Duodenal mucosa (tissue), 2 donors: Measurements from ENCODE around the gene OPN4.

ENCODE experiments used
- H3K27ac ChIP-seq: one replicate; pipeline ENCODE4 v1.7.0; 2013; ENCODE audit warnings: low read depth, low read length
- H3K27me3 ChIP-seq, 2 donors: one replicate each; pipeline ENCODE4 v1.7.0; 2013; ENCODE audit warnings: low read length in 2 of 2, control low read depth in 1 of 2; ENCODE audit not compliant: insufficient read depth in 2 of 2, control insufficient read depth in 1 of 2
- H3K36me3 ChIP-seq, 2 donors: one replicate each; pipeline ENCODE4 v1.7.0; 2013; ENCODE audit warnings: low read length in 2 of 2, control low read depth in 1 of 2; ENCODE audit not compliant: insufficient read depth in 2 of 2, control insufficient read depth in 1 of 2
- H3K4me1 ChIP-seq, 2 donors: one replicate each; pipeline ENCODE4 v1.7.0; 2013; ENCODE audit warnings: low read length in 2 of 2, control low read depth in 1 of 2; ENCODE audit not compliant: insufficient read depth in 2 of 2, control insufficient read depth in 1 of 2
- H3K4me3 ChIP-seq, 2 donors: one replicate each; pipeline ENCODE4 v1.7.0; 2013; ENCODE audit warnings: low read length in 2 of 2, low read depth in 1 of 2
- H3K9ac ChIP-seq, 2 donors: one replicate each; pipeline ENCODE4 v1.7.0; 2013; ENCODE audit warnings: low read length in 2 of 2, low read depth in 1 of 2
- H3K9me3 ChIP-seq, 2 donors: one replicate each; pipeline ENCODE4 v1.7.0; 2013; ENCODE audit warnings: low read length in 2 of 2, control low read depth in 1 of 2; ENCODE audit not compliant: control insufficient read depth in 1 of 2

OPN4 gene

GRCh38 chr10:86670290-86670811 lies 16.0 kb downstream of the OPN4 start:
- H3K36me3 ChIP-seq, result no peaks in the 10 kb centered on the region
- H3K9me3 ChIP-seq, result no peaks in the 10 kb centered on the region
- no peak overlapping the region for H3K4me3 ChIP-seq
- peaks cover 8% of the 10 kb centered on the region in 2 donors for H3K4me1 ChIP-seq
- no peak overlapping the region for H3K27ac ChIP-seq
- no peaks in the 10 kb centered on the region for H3K27me3 ChIP-seq
- H3K9ac ChIP-seq, result no peak overlapping the region

GRCh38 chr10:86670876-86671275 lies 16.5 kb downstream of the OPN4 start:
- no peak overlapping the region for H3K9ac ChIP-seq
- peaks cover 8% of the 10 kb centered on the region in 2 donors for H3K4me1 ChIP-seq
- H3K27me3 ChIP-seq, result no peaks in the 10 kb centered on the region
- no peaks in the 10 kb centered on the region for H3K36me3 ChIP-seq
- no peaks in the 10 kb centered on the region for H3K9me3 ChIP-seq
- no peak overlapping the region for H3K27ac ChIP-seq
- H3K4me3 ChIP-seq, result no peak overlapping the region

- H3K27ac ChIP-seq, result no peak overlapping the region
These were observed 17.1 kb downstream of the OPN4 start for GRCh38 chr10:86671419-86671818.

GRCh38 chr10:86671985-86672710 lies 17.8 kb downstream of the OPN4 start:
- Histone ChIP-seq H3K9me3 (no peaks in the 10 kb centered on the region), H3K4me3 (no peak overlapping the region), H3K9ac (no peak overlapping the region), H3K36me3 (no peaks in the 10 kb centered on the region), H3K27me3 (no peaks in the 10 kb centered on the region), H3K4me1 (peaks cover 8% of the 10 kb centered on the region in 2 donors), H3K27ac (no peak overlapping the region)

More at GRCh38 chr10:86671419-86671818, 17.1 kb downstream of the OPN4 start:
- Histone ChIP-seq H3K9ac (no peak overlapping the region), H3K4me1 (peaks cover 8% of the 10 kb centered on the region in 2 donors), H3K4me3 (no peak overlapping the region), H3K36me3 (no peaks in the 10 kb centered on the region), H3K27me3 (no peaks in the 10 kb centered on the region), H3K9me3 (no peaks in the 10 kb centered on the region)

- Histone ChIP-seq H3K27ac (no peak overlapping the region), H3K9me3 (no peaks in the 10 kb centered on the region), H3K27me3 (no peaks in the 10 kb centered on the region), H3K4me3 (no peak overlapping the region), H3K36me3 (no peaks in the 10 kb centered on the region), H3K9ac (no peak overlapping the region), H3K4me1 (peaks cover 8% of the 10 kb centered on the region in 2 donors)
These were observed 19.0 kb downstream of the OPN4 start for GRCh38 chr10:86673216-86673826.

- no peak overlapping the region for H3K4me3 ChIP-seq
These were observed 19.7 kb downstream of the OPN4 start for GRCh38 chr10:86673827-86674581.

GRCh38 chr10:86674912-86675311 lies 20.6 kb downstream of the OPN4 start:
- Histone ChIP-seq H3K36me3 (no peaks in the 10 kb centered on the region), H3K27me3 (no peaks in the 10 kb centered on the region), H3K4me3 (no peak overlapping the region), H3K9ac (no peak overlapping the region), H3K4me1 (peaks cover 8% of the 10 kb centered on the region in 2 donors), H3K9me3 (no peaks in the 10 kb centered on the region), H3K27ac (no peak overlapping the region)

More at GRCh38 chr10:86673827-86674581, 19.7 kb downstream of the OPN4 start:
- Histone ChIP-seq H3K36me3 (no peaks in the 10 kb centered on the region), H3K27ac (no peak overlapping the region), H3K4me1 (peaks cover 8% of the 10 kb centered on the region in 2 donors), H3K9me3 (no peaks in the 10 kb centered on the region), H3K9ac (no peak overlapping the region), H3K27me3 (no peaks in the 10 kb centered on the region)

GRCh38 chr10:86677374-86677773 lies 23.0 kb downstream of the OPN4 start:
- no peak overlapping the region for H3K4me3 ChIP-seq
- H3K9me3 ChIP-seq, result no peaks in the 10 kb centered on the region
- no peaks in the 10 kb centered on the region for H3K4me1 ChIP-seq
- no peaks in the 10 kb centered on the region for H3K27me3 ChIP-seq
- H3K27ac ChIP-seq, result no peak overlapping the region
- H3K9ac ChIP-seq, result no peak overlapping the region
- H3K36me3 ChIP-seq, result no peaks in the 10 kb centered on the region

- H3K4me3 ChIP-seq, result no peak overlapping the region
- H3K9me3 ChIP-seq, result no peaks in the 10 kb centered on the region
- H3K4me1 ChIP-seq, result no peaks in the 10 kb centered on the region
- H3K27ac ChIP-seq, result no peak overlapping the region
- no peaks in the 10 kb centered on the region for H3K36me3 ChIP-seq
- H3K9ac ChIP-seq, result no peak overlapping the region
- H3K27me3 ChIP-seq, result no peaks in the 10 kb centered on the region
These were observed 24.8 kb downstream of the OPN4 start for GRCh38 chr10:86678999-86679792.
